ENCODE results near the gene C1orf21. TPM values are rescaled to one million over a fixed set of nuclear protein-coding genes. Genes with fewer than 3 reads are reported as not detected.

Gene C1orf21
- polyA plus RNA-seq, 1 donor (not counting 4 experiments of a cell fraction or from before 2014, with no cell fraction given) = 44.3 TPM

- no peak for FAIRE-seq
- Histone ChIP-seq H3K27me3 (ENCODE audit: control insufficient read depth, extremely low read depth, insufficient read depth, low read length) (peaks cover 8% of the 10 kb centered on the region), H3K27ac (ENCODE audit: control insufficient read depth, insufficient read depth, low read length) (no peak overlapping the region), H2AFZ (ENCODE audit: control insufficient read depth, low read length) (no peak overlapping the region), H3K36me3 (ENCODE audit: control insufficient read depth in 2 of 2, extremely low read depth in 1 of 2, insufficient read depth in 2 of 2, low read length in 2 of 2) (no peaks in the 10 kb centered on the region), H4K20me1 (ENCODE audit: control insufficient read depth, extremely low read depth, insufficient read depth, low read length) (no peaks in the 10 kb centered on the region), H3K9ac (ENCODE audit: control insufficient read depth, extremely low read depth, insufficient read depth, low read length) (no peak overlapping the region), H3K4me1 (ENCODE audit: control insufficient read depth, extremely low read depth, insufficient read depth, low read length) (peaks cover 8% of the 10 kb centered on the region), H3K79me2 (ENCODE audit: control insufficient read depth, insufficient read depth, low read length) (no peaks in the 10 kb centered on the region), H3K9me1 (ENCODE audit: control insufficient read depth, extremely low read depth, insufficient read depth, low read length) (no peaks in the 10 kb centered on the region), H3K9me3 (ENCODE audit: control insufficient read depth, low read depth, low read length) (no peaks in the 10 kb centered on the region), H3K4me3 (ENCODE audit: control insufficient read depth in 2 of 3, extremely low read depth in 1 of 3, insufficient read depth in 2 of 3, low read depth in 1 of 3, low read length in 3 of 3) (no peak overlapping the region), H3K4me2 (ENCODE audit: control insufficient read depth, extremely low read depth, insufficient read depth, low read depth, low read length) (no peak overlapping the region)
- no peak for DNase-seq (ENCODE audit: low read depth, low spot score)
- no peak for TF ChIP-seq CTCF (optimal IDR thresholded peaks at IDR 0.05 in 1 of 3, IDR thresholded peaks at IDR 0.05 in 1 of 3, conservative IDR thresholded peaks at IDR 0.05 in 1 of 3; ENCODE audit: extremely low read depth in 1 of 3, insufficient read depth in 2 of 3, low read length in 3 of 3)
- no peak for TF ChIP-seq EZH2 (IDR thresholded peaks at IDR 0.05; ENCODE audit: low read length)
- dilution Hi-C loops (cut with MboI; ENCODE audit: extremely low pct_ligation_motif_present, low sequenced_read_pairs) = no loop called here
Measured at GRCh38 chr1:184639205-184639604, 252.4 kb downstream of the C1orf21 start.

GRCh38 chr1:184640505-184640904, 253.7 kb downstream of the C1orf21 start:
- dilution Hi-C loops (cut with MboI; ENCODE audit: extremely low pct_ligation_motif_present, low sequenced_read_pairs) = no loop called here
- TF ChIP-seq EZH2 (IDR thresholded peaks at IDR 0.05; ENCODE audit: low read length) (no peak), CTCF (optimal IDR thresholded peaks at IDR 0.05 in 1 of 3, IDR thresholded peaks at IDR 0.05 in 1 of 3, conservative IDR thresholded peaks at IDR 0.05 in 1 of 3; ENCODE audit: extremely low read depth in 1 of 3, insufficient read depth in 2 of 3, low read length in 3 of 3) (no peak)
- H3K36me3 ChIP-seq (ENCODE audit: control insufficient read depth in 2 of 2, extremely low read depth in 1 of 2, insufficient read depth in 2 of 2, low read length in 2 of 2) = no peaks in the 10 kb centered on the region

More at GRCh38 chr1:184640505-184640904, 253.7 kb downstream of the C1orf21 start:
- H4K20me1 ChIP-seq (ENCODE audit: control insufficient read depth, extremely low read depth, insufficient read depth, low read length) = no peaks in the 10 kb centered on the region
- H3K79me2 ChIP-seq (ENCODE audit: control insufficient read depth, insufficient read depth, low read length) = no peaks in the 10 kb centered on the region
- H3K4me2 ChIP-seq (ENCODE audit: control insufficient read depth, extremely low read depth, insufficient read depth, low read depth, low read length) = no peak overlapping the region
- no peak for FAIRE-seq
- H3K4me3 ChIP-seq (ENCODE audit: control insufficient read depth in 2 of 3, extremely low read depth in 1 of 3, insufficient read depth in 2 of 3, low read depth in 1 of 3, low read length in 3 of 3) = no peak overlapping the region
- DNase-seq (ENCODE audit: low read depth, low spot score) = no peak
- peaks cover 7% of the 10 kb centered on the region for H3K4me1 ChIP-seq (ENCODE audit: control insufficient read depth, extremely low read depth, insufficient read depth, low read length)
- H3K27ac ChIP-seq (ENCODE audit: control insufficient read depth, insufficient read depth, low read length) = no peak overlapping the region
- H3K27me3 ChIP-seq (ENCODE audit: control insufficient read depth, extremely low read depth, insufficient read depth, low read length) = peaks cover 8% of the 10 kb centered on the region
- H2AFZ ChIP-seq (ENCODE audit: control insufficient read depth, low read length) = no peak overlapping the region
- H3K9ac ChIP-seq (ENCODE audit: control insufficient read depth, extremely low read depth, insufficient read depth, low read length) = no peak overlapping the region
- no peaks in the 10 kb centered on the region for H3K9me1 ChIP-seq (ENCODE audit: control insufficient read depth, extremely low read depth, insufficient read depth, low read length)
- H3K9me3 ChIP-seq (ENCODE audit: control insufficient read depth, low read depth, low read length) = no peaks in the 10 kb centered on the region
